ENCODE results near the gene SIPA1L3.

The SIPA1L3 gene

DNA sequence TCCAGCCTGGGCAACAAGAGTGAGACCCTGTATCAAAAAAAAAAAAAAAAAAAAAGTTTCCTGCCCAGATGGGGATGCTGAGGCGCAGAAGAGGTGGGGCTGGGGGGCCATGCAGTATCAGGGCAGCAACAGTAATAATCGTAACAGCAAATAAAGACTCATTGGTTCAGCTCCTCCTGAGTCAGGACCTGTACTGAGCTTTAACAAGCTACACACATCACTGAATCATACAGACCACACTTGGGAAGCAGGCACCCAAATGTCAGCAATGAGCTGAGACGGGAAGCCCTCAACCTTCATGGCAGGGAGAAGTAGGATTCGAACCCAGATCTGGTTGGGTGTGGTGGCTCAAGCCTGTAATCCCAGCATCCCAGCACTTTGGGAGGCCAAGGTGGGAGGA is 327.6 kb downstream of the SIPA1L3 start:
- Histone ChIP-seq H3K9me2 (replicated peaks; ENCODE audit: insufficient read depth, low read length) (no peaks in the 10 kb centered on the region), H3K9ac (ENCODE audit: low read length) (no peak overlapping the region), H3K4me3 (ENCODE audit: insufficient read depth, low read length, poor library complexity, severe bottlenecking) (no peak overlapping the region), H3K27ac (ENCODE audit: low read depth, low read length) (no peak overlapping the region), H3K4me2 (ENCODE audit: low read depth, low read length, poor library complexity, severe bottlenecking) (no peak overlapping the region), H2AFZ (ENCODE audit: low read depth, low read length, severe bottlenecking) (no peak overlapping the region), H3F3A (ENCODE audit: insufficient read depth) (0 out of 2 replicates have a peak, but pooled peaks cover 7% of the 10 kb centered on the region), H3K27me3 (ENCODE audit: low read length) (no peaks in the 10 kb centered on the region), H3K9me3 (ENCODE audit: insufficient read depth, low read length) (no peaks in the 10 kb centered on the region), H4K20me1 (ENCODE audit: low read depth, low read length) (no peaks in the 10 kb centered on the region), H3K36me3 (ENCODE audit: low read length) (no peaks in the 10 kb centered on the region), H3K79me2 (ENCODE audit: insufficient read depth, low read length) (no peaks in the 10 kb centered on the region)
- no peak for TF ChIP-seq EZH2phosphoT487 (conservative IDR thresholded peaks at IDR 0.05; ENCODE audit: low read length)
- TF ChIP-seq, protein P1, sequence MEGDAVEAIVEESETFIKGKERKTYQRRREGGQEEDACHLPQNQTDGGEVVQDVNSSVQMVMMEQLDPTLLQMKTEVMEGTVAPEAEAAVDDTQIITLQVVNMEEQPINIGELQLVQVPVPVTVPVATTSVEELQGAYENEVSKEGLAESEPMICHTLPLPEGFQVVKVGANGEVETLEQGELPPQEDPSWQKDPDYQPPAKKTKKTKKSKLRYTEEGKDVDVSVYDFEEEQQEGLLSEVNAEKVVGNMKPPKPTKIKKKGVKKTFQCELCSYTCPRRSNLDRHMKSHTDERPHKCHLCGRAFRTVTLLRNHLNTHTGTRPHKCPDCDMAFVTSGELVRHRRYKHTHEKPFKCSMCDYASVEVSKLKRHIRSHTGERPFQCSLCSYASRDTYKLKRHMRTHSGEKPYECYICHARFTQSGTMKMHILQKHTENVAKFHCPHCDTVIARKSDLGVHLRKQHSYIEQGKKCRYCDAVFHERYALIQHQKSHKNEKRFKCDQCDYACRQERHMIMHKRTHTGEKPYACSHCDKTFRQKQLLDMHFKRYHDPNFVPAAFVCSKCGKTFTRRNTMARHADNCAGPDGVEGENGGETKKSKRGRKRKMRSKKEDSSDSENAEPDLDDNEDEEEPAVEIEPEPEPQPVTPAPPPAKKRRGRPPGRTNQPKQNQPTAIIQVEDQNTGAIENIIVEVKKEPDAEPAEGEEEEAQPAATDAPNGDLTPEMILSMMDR (IDR thresholded peaks at IDR 0.05; ENCODE audit: insufficient read depth, low read length, poor library complexity, severe bottlenecking) = no peak

DNA sequence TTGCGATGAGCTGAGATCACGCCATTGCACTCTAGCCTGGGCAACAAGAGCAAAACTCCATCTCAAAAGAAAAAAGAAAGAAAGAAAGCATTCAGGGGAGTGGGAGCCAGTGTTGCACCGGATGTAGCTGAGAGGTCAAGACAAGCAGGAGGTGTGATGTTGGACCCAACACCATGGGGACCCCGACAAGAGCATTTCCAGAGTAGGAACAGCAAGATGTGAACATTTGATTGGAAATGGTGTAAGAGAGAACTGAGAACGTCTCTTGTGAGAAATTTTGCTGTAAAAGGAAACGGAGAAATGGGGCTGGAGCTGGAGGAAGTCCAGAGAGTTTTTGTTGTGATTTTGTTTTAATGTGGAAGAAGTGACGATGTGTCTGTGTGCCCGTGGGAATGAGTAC is 332.8 kb downstream of the SIPA1L3 start:
- H3K27me3 ChIP-seq (ENCODE audit: low read length) = no peaks in the 10 kb centered on the region
- no peaks in the 10 kb centered on the region for H3F3A ChIP-seq (ENCODE audit: insufficient read depth)
- TF ChIP-seq, protein P1 (IDR thresholded peaks at IDR 0.05; ENCODE audit: insufficient read depth, low read length, poor library complexity, severe bottlenecking) = no peak
- no peaks in the 10 kb centered on the region for H4K20me1 ChIP-seq (ENCODE audit: low read depth, low read length)
- H3K9me2 ChIP-seq (replicated peaks; ENCODE audit: insufficient read depth, low read length) = no peaks in the 10 kb centered on the region
- H2AFZ ChIP-seq (ENCODE audit: low read depth, low read length, severe bottlenecking) = no peak overlapping the region
- H3K36me3 ChIP-seq (ENCODE audit: low read length) = no peaks in the 10 kb centered on the region
- H3K4me2 ChIP-seq (ENCODE audit: low read depth, low read length, poor library complexity, severe bottlenecking) = no peak overlapping the region
- no peak overlapping the region for H3K4me3 ChIP-seq (ENCODE audit: insufficient read depth, low read length, poor library complexity, severe bottlenecking)
- H3K9ac ChIP-seq (ENCODE audit: low read length) = no peak overlapping the region
- H3K79me2 ChIP-seq (ENCODE audit: insufficient read depth, low read length) = no peaks in the 10 kb centered on the region
- H3K27ac ChIP-seq (ENCODE audit: low read depth, low read length) = no peak overlapping the region
- H3K9me3 ChIP-seq (ENCODE audit: insufficient read depth, low read length) = no peaks in the 10 kb centered on the region

DNA sequence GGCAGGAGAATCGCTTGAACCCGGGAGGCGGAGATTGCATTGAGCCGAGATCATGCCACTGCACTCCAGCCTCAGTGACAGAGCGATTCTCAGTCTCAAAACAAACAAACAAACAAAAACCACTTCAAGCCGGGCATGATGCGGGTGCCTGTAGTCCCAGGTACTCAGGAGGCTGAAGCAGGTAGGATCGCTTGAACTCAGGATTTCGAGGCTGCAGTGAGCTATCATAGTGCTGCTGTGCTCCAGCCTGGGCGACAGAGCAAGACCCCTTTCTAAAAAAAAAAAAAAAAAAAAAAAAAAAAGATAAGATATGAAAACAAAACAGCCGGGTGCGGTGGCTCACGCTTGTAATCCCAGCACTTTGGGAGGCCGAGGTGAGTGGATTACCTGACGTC is 336.3 kb downstream of the SIPA1L3 start:
- H3F3A ChIP-seq (ENCODE audit: insufficient read depth) = no peaks in the 10 kb centered on the region
- peak overlapping the region; percentile 97 for H2AFZ ChIP-seq (ENCODE audit: low read depth, low read length, severe bottlenecking)
- H3K27me3 ChIP-seq (ENCODE audit: low read length) = no peaks in the 10 kb centered on the region
- no peak for TF ChIP-seq EZH2phosphoT487 (conservative IDR thresholded peaks at IDR 0.05; ENCODE audit: low read length)
- H3K79me2 ChIP-seq (ENCODE audit: insufficient read depth, low read length) = no peaks in the 10 kb centered on the region
- peak overlapping the region; percentile 69 for H3K4me2 ChIP-seq (ENCODE audit: low read depth, low read length, poor library complexity, severe bottlenecking)
- H3K9me2 ChIP-seq (replicated peaks; ENCODE audit: insufficient read depth, low read length) = no peaks in the 10 kb centered on the region
- H3K27ac ChIP-seq (ENCODE audit: low read depth, low read length) = no peak overlapping the region
- no peaks in the 10 kb centered on the region for H3K36me3 ChIP-seq (ENCODE audit: low read length)
- peak overlapping the region; percentile 52 for H3K9ac ChIP-seq (ENCODE audit: low read length)
- H3K4me3 ChIP-seq (ENCODE audit: insufficient read depth, low read length, poor library complexity, severe bottlenecking) = no peak overlapping the region
- H3K9me3 ChIP-seq (ENCODE audit: insufficient read depth, low read length) = no peaks in the 10 kb centered on the region
- no peaks in the 10 kb centered on the region for H4K20me1 ChIP-seq (ENCODE audit: low read depth, low read length)

DNA sequence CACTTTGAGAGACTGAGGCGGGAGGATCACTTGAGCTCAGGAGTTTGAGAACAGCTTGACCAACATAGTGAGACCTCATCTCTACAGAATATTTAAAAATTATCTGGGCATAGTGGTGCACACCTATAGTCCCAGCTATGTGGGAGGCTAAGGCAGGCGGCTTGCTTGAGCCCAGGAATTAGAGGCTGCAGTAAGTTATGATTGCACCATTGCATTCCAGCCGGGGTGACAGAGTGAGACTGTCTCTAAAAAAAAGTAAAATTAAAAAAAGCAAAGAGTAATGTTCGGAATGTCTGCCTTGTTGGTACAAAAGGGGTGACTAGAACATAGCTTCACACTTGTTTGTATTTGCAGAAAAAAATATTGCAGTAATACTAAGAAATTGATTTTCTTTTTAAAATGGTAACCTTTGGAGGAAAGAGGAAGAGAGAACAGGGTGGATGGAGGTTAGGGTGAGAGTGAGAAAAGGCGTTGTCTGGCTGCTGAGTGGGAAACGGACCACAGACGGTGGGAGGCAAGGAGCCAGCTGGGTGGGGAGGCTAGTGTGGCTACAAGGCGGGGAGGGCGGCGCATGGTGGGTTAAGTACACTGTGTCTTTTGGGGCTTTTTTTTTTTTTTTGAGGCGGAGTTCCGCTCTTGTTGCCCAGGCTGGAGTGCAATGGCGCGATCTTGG is 339.0 kb downstream of the SIPA1L3 start:
- Histone ChIP-seq H3F3A (ENCODE audit: insufficient read depth) (no peaks in the 10 kb centered on the region), H3K36me3 (ENCODE audit: low read length) (no peaks in the 10 kb centered on the region), H3K79me2 (ENCODE audit: insufficient read depth, low read length) (no peaks in the 10 kb centered on the region), H3K9me2 (replicated peaks; ENCODE audit: insufficient read depth, low read length) (no peaks in the 10 kb centered on the region), H3K9me3 (ENCODE audit: insufficient read depth, low read length) (no peaks in the 10 kb centered on the region), H2AFZ (ENCODE audit: low read depth, low read length, severe bottlenecking) (no peak overlapping the region), H3K4me2 (ENCODE audit: low read depth, low read length, poor library complexity, severe bottlenecking) (no peak overlapping the region), H3K27ac (ENCODE audit: low read depth, low read length) (no peak overlapping the region), H4K20me1 (ENCODE audit: low read depth, low read length) (no peaks in the 10 kb centered on the region), H3K9ac (ENCODE audit: low read length) (no peak overlapping the region), H3K4me3 (ENCODE audit: insufficient read depth, low read length, poor library complexity, severe bottlenecking) (no peak overlapping the region), H3K27me3 (ENCODE audit: low read length) (no peaks in the 10 kb centered on the region)
- TF ChIP-seq EZH2phosphoT487 (conservative IDR thresholded peaks at IDR 0.05; ENCODE audit: low read length) = no peak
- TF ChIP-seq, protein P1 (IDR thresholded peaks at IDR 0.05; ENCODE audit: insufficient read depth, low read length, poor library complexity, severe bottlenecking) = no peak

Data from SU-DHL-6 (cell line).